ENCODE measurements around the gene GPANK1. TPM values are rescaled to one million over a fixed set of nuclear protein-coding genes. Genes with fewer than 3 reads are reported as not detected.

Gene GPANK1
- total RNA-seq, 4 donors from 2014 or later, result 15.8 to 21.0 (median 19.4) TPM

- WGBS, result 84% methylated on average over 13 of the region's 13 CpGs
- Histone ChIP-seq H3K9me3 (no peaks in the 10 kb centered on the region), H3K27me3 (no peaks in the 10 kb centered on the region), H3K27ac (replicated peaks in 1 of 4) (peak overlapping the region in 3 of 4 donors; percentile 6 to 27 (median 14)), H3K4me3 (peak overlapping the region in 3 of 4 donors; percentile 24 to 44 (median 30)), H3K36me3 (peaks cover 24 to 42% (median 32%) of the 10 kb centered on the region in 4 donors), H3K4me1 (peaks cover 12 to 33% (median 30%) of the 10 kb centered on the region in 4 donors)
- intact Hi-C loops (cut with DNase I), result loop anchor here (5.0 to 10.0 kb wide), 2 partner anchors 149 to 181 kb away; partner anchors contain the start of gene NEU1
- no peak for DNase-seq (ENCODE audit: extremely low spot score)
- TF ChIP-seq CTCF (IDR thresholded peaks at IDR 0.05), result no peak
- TF ChIP-seq POLR2AphosphoS5 (IDR thresholded peaks at IDR 0.05), result no peak
- no peak for TF ChIP-seq POLR2A (IDR thresholded peaks at IDR 0.05; ENCODE audit: low read depth)
- no peak for TF ChIP-seq EP300 (IDR thresholded peaks at IDR 0.05)
These were observed 18.8 kb upstream of the GPANK1 start for GRCh38 chr6:31683591-31683990.

GRCh38 chr6:31681135-31681671, 16.4 kb upstream of the GPANK1 start:
- 6% methylated on average over 21 of the region's 40 CpGs for WGBS
- H3K27me3 ChIP-seq, result no peaks in the 10 kb centered on the region
- intact Hi-C loops (cut with DNase I), result loop anchor here (2.0 to 10.0 kb wide), 3 partner anchors 88 to 184 kb away; partner anchors contain the start of gene NEU1
- TF ChIP-seq POLR2AphosphoS5 (IDR thresholded peaks at IDR 0.05), result peak in 1 of 2 donors; percentile 26
- peak in 2 of 3 experiments; percentile 27 to 31 for TF ChIP-seq CTCF (IDR thresholded peaks at IDR 0.05)
- no peak for TF ChIP-seq POLR2A (IDR thresholded peaks at IDR 0.05; ENCODE audit: low read depth)
- no peak for TF ChIP-seq EP300 (IDR thresholded peaks at IDR 0.05)
- DNase-seq (ENCODE audit: extremely low spot score), result no peak
- peaks cover 12 to 33% (median 30%) of the 10 kb centered on the region in 4 donors for H3K4me1 ChIP-seq
- peak overlapping the region; percentile 52 to 65 (median 58) for H3K4me3 ChIP-seq
- H3K27ac ChIP-seq (replicated peaks in 1 of 4), result peak overlapping the region; percentile 68 to 84 (median 80)
- H3K9me3 ChIP-seq, result no peaks in the 10 kb centered on the region
- H3K36me3 ChIP-seq, result peaks cover 3 to 18% (median 8%) of the 10 kb centered on the region in 4 donors

- Histone ChIP-seq H3K4me1 (peaks cover 12 to 33% (median 30%) of the 10 kb centered on the region in 4 donors), H3K27me3 (no peaks in the 10 kb centered on the region), H3K27ac (replicated peaks in 1 of 4) (peak within 1 kb of the TSS; percentile 68 to 84 (median 80)), H3K36me3 (peaks cover 0 to 14% (median 1%) of the 10 kb centered on the region in 4 donors), H3K4me3 (peak within 1 kb of the TSS; percentile 52 to 65 (median 58)), H3K9me3 (no peaks in the 10 kb centered on the region)
- intact Hi-C loops (cut with DNase I), result loop anchor here (2.0 to 10.0 kb wide), 3 partner anchors 88 to 184 kb away; partner anchors contain the start of gene NEU1
- WGBS, result 11% methylated on average over 17 of the region's 17 CpGs
- DNase-seq (ENCODE audit: extremely low spot score), result peak; percentile 96
- TF ChIP-seq POLR2AphosphoS5 (IDR thresholded peaks at IDR 0.05) (peak; percentile 50 to 67), POLR2A (IDR thresholded peaks at IDR 0.05; ENCODE audit: low read depth) (no peak), CTCF (IDR thresholded peaks at IDR 0.05) (peak; percentile 70 to 91 (median 77))
These were observed 15.7 kb upstream of the GPANK1 start, which contains the start of gene LY6G5C for GRCh38 chr6:31680226-31681134. TSS of gene LY6G5C (minus strand) at chr6:31681067. CDS start at chr6:31680373, 694 bp downstream.

- Histone ChIP-seq H3K27ac (replicated peaks in 1 of 4) (no peak overlapping the region), H3K4me3 (no peak overlapping the region), H3K27me3 (no peaks in the 10 kb centered on the region), H3K36me3 (peaks cover 0 to 13% (median 11%) of the 10 kb centered on the region in 4 donors), H3K9me3 (no peaks in the 10 kb centered on the region), H3K4me1 (peaks cover 12 to 27% (median 22%) of the 10 kb centered on the region in 4 donors)
- WGBS, result 78% methylated on average over 8 of the region's 8 CpGs
- DNase-seq (ENCODE audit: extremely low spot score), result no peak
- intact Hi-C loops (cut with DNase I), result no loop called here
- TF ChIP-seq POLR2AphosphoS5 (IDR thresholded peaks at IDR 0.05) (no peak), EP300 (IDR thresholded peaks at IDR 0.05) (no peak), POLR2A (IDR thresholded peaks at IDR 0.05; ENCODE audit: low read depth) (no peak), CTCF (IDR thresholded peaks at IDR 0.05) (no peak)
These were observed 13.2 kb upstream of the GPANK1 start for GRCh38 chr6:31677955-31678354.
